Measurements from ENCODE around the gene CKB.
A peak's percentile ranks its signal among the peaks of the same experiment; 100 is the strongest.
"Not testable (repeated sequence)": the region's sequence is repeated elsewhere in the genome, so short reads cannot be mapped to it uniquely, and the experiment has no call there.

The CKB gene

GRCh38 chr14:103526247-103526913 lies 3.8 kb upstream of the CKB start:
- DNase-seq (ENCODE audit: low read depth): no peak

GRCh38 chr14:103525430-103526246 lies 3.0 kb upstream of the CKB start:
- DNase-seq (ENCODE audit: low read depth): not testable (repeated sequence)

- DNase-seq (ENCODE audit: low read depth): no peak
Observed at GRCh38 chr14:103524002-103524935, 1.6 kb upstream of the CKB start.

- no peak for DNase-seq (ENCODE audit: low read depth)
Observed at GRCh38 chr14:103523575-103523954, 935 bp upstream of the CKB start.

- no peak for DNase-seq (ENCODE audit: low read depth)
Observed at GRCh38 chr14:103521951-103522563, 573 bp downstream of the CKB start.

GRCh38 chr14:103521438-103521950 lies 1.1 kb downstream of the CKB start:
- DNase-seq (ENCODE audit: low read depth): no peak

- no peak for DNase-seq (ENCODE audit: low read depth)
Observed at GRCh38 chr14:103520657-103521437, 1.8 kb downstream of the CKB start.

- no peak for DNase-seq (ENCODE audit: low read depth)
Observed at GRCh38 chr14:103520269-103520656, 2.4 kb downstream of the CKB start.

- no peak for DNase-seq (ENCODE audit: low read depth)
Observed at GRCh38 chr14:103519837-103520212, 2.8 kb downstream of the CKB start.

- DNase-seq (ENCODE audit: low read depth): no peak
Observed at GRCh38 chr14:103519043-103519836, 3.4 kb downstream of the CKB start.

GRCh38 chr14:103518422-103519042 lies 4.1 kb downstream of the CKB start:
- no peak for DNase-seq (ENCODE audit: low read depth)

- DNase-seq (ENCODE audit: low read depth): no peak
Observed at GRCh38 chr14:103517721-103518421, 4.8 kb downstream of the CKB start.

GRCh38 chr14:103517174-103517566 lies 5.5 kb downstream of the CKB start:
- no peak for DNase-seq (ENCODE audit: low read depth)

GRCh38 chr14:103516426-103517173 lies 6.0 kb downstream of the CKB start:
- DNase-seq (ENCODE audit: low read depth): no peak

GRCh38 chr14:103514596-103515421 lies 7.8 kb downstream of the CKB start:
- no peak for DNase-seq (ENCODE audit: low read depth)

GRCh38 chr14:103512701-103513611 lies 9.7 kb downstream of the CKB start:
- DNase-seq (ENCODE audit: low read depth): peak; percentile 79

Measured in stromal cell of bone marrow (primary cell).